GM18499 (cell line): ENCODE data around the gene BRAF.
"Not testable (repeated sequence)": the region's sequence is repeated elsewhere in the genome, so short reads cannot be mapped to it uniquely, and the experiment has no call there.

Experiments used
- ATAC-seq: cut with Tn5 transposase; IDR thresholded peaks from one replicate; pipeline ENCODE4 v1.9.1; 2021; ENCODE audit warnings: moderate number of reproducible peaks; ENCODE audit not compliant: insufficient read depth, unreplicated experiment

The BRAF gene

GRCh38 chr7:140922741-140923345, 1.9 kb downstream of the BRAF start:
- ATAC-seq, result no peak

GRCh38 chr7:140920745-140921144, 4.0 kb downstream of the BRAF start:
- ATAC-seq, result no peak

DNA sequence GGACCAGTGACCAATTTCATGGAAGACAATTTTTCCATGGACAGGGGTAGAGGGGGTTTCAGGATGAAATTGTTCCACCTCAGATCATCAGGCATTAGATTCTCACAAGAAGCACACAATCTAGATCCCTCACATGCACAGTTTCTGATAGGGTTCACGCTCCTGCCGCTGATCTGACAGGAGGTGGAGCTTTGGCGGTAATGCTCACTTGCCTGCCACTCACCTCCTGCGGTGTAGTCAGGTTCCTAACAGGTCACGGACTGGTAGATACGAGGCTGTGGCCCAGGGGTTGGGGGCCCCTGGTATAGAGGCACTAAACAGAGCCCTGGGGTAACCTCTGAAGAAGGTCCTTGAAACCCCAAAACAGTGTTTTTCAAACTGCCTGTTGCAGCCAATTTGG, 6.5 kb downstream of the BRAF start:
- no peak for ATAC-seq

DNA sequence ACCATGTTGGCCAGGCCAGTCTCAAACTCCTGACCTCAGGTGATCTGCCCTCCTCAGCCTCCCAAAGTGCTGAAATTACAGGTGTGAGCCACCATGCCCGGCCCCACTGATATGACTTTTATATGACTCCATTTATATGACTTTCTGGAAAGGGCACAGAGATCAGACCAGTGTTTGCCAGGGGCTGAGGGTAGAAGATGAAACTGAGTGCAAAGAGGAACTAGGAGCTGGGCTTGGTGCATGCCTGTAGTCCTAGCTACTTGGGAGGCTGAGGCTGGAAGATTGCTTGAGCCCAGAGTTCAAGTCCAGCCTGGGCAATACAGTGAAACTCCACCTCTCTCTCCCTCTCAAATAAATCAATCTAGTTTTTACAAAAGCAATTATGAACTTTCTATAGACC, 7.5 kb downstream of the BRAF start:
- no peak for ATAC-seq

- no peak for ATAC-seq
Observed at GRCh38 chr7:140915935-140916555, 8.7 kb downstream of the BRAF start.

- no peak for ATAC-seq
Observed at GRCh38 chr7:140914083-140914482, 10.6 kb downstream of the BRAF start.

DNA sequence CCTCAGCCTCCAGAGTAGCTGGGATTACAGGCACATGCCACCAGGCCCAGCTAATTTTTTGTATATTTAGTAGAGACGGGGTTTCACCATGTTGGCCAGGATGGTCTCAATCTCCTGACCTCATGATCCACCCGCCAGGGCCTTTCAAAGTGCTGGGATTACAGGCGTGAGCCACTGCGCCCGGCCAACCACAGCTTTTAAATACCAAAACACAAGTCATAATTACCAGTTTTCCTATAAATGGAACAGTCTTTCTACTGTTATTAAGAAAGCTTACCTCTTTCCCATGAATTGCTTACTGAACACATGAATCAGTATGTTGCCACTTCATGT, 11.2 kb downstream of the BRAF start:
- not testable (repeated sequence) for ATAC-seq

DNA sequence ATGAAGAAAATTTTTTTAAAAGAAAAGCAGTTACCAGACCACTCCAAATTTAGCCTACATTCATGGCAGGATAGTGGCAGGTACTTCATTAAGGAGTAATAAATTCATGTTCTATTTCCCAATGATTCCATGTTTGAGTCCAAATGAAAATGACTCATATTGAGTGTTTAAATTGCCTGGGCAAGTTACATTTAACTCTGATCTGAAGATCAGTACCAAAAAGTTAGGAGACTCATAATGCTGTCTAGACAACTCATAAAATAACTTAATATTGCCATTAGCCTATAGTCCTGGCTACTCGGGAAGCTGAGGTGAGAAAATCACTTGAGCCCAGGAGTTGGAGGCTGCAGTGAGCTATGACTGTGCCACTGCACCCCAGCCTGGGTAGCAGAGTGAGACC, 13.0 kb downstream of the BRAF start:
- no peak for ATAC-seq

DNA sequence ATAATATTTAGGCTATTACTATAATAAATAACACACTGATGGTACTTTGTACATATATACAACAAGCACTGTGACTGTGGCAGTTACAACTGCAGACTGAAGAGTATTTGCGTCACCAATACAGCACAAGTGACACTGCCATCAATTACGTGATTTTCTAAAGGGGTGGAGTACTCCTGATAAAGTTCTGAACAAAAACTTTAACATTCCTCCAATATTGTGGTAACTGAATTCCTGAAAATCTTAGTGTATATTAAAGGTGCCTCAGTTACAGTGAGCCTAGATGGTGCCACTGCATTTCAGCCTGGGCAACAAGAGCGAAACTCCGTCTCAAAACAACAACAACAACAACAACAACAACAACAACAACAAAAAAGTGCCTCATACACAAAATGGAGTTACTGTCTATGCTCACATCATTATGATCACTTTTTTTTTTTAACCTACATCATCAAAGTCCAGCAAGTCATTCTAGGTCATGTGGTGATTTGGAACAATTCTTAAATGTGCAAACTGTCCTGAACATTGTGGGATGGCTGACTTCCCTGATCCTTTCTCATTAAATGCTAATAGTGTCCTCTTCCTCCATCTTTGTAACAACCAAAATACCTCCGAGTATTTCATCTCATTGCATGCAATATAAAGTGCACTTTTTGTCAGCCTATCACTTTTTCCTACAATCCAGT, 15.1 kb downstream of the BRAF start:
- no peak for ATAC-seq

- ATAC-seq, result no peak
Observed at GRCh38 chr7:140908361-140908760, 16.4 kb downstream of the BRAF start.

GRCh38 chr7:140903741-140904480, 20.8 kb downstream of the BRAF start:
- ATAC-seq, result no peak

DNA sequence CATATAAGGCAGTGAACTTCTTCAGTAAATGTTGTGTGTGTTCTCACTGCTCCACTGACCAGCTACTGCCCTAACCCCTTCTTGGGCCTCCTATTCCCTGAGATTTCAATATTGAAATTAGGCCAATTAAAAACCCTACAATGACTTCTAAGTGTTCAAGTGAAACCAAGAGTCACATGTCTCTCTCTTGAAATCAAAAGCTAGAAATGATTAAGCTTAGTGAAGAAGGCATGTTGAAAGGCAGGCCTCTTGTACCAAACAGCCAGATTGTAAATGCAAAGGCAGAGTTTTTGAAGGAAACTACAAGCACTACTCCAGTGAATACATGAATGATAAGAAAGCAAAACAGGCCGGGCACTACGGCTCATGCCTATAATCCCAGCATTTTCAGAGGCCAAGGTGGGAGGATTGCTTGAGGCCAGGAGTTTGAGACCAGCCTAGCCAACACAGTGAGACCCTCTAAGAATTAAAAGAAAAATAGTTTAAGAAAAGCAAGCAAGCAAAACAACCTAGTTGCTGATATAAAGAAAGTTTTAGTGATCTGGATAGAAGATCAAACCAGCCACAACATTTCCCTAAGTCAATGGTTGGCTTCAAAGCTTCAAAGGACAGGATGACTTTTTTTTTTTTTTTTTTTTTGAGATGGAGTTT, 22.3 kb downstream of the BRAF start:
- ATAC-seq, result peak; percentile 62

DNA sequence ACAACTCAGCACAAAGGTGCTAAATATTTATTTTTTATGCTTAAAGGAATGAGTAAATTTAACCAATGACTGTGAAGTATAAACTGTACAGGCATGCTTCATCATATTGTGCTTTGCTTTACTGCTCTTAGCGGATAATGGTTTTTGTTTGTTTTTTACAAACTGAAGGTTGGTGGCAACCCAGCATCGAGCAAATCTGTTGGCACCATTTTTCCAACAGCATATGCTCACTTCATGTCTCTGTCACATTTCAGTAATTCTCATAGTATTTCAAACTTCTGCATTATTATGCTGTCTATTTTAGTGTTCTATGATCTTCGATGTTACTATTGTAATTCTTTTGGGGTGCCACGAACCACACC, 22.8 kb downstream of the BRAF start:
- ATAC-seq, result no peak

DNA sequence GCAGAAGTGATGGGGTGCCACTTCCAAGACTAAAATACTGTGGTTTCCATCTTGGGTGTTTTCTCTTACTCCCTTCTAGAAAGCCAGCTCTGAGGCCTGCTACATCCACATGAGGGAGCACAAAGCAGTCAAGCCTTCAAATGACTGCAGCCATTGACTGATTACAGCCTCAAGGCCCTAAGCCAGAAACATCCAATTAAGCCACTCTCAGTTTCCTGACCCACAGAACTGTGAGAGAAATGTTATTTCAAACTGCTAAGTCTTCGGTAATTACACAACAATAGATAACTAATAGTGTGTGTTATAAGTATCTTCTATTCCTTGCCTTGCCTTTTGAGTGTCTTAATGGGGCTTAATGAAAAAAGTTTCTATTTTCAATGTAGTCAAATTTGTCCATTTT, 24.8 kb downstream of the BRAF start:
- ATAC-seq, result no peak

GRCh38 chr7:140898786-140899536, 25.8 kb downstream of the BRAF start:
- no peak for ATAC-seq

DNA sequence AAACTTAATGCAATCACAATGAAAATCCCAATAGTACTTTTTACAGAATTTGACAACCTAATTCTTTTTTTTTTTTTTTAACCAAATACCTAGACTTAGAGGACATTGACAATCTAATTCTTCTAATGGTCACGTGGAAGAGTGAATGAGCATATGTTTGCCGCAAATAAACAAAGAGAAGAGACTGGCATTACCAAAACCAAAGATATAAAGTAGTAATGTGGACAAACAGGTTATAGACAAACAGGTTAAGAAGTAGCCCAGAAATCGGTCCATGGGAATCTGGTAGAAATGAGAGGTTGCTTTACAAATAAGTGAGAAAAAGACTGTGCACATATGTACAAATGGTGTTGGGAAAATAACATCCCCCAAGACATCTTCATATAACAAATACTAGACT, 27.7 kb downstream of the BRAF start:
- no peak for ATAC-seq

GRCh38 chr7:140889645-140890044, 35.1 kb downstream of the BRAF start:
- no peak for ATAC-seq

DNA sequence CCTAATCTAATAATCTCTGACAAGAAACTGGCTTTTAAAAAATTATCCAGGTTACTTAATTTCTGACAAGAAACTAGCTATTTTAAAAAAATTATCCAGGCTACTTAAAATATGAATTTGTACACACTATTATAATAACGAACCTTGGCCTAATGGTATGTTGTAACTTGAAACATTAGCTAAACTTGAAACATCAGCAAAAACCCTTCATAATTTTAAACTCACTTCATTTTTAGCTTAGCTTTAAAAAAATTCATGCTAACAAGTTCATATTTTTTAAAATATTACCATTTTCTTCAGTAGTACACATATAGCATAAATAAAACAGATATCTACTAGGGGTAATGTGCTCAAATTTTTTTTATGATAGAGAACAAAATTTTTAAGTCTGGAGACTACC, 35.6 kb downstream of the BRAF start:
- no peak for ATAC-seq

- no peak for ATAC-seq
Observed at GRCh38 chr7:140888087-140888486, 36.6 kb downstream of the BRAF start.

- no peak for ATAC-seq
Observed at GRCh38 chr7:140885735-140886334, 38.9 kb downstream of the BRAF start.
